ENCODE data around the gene CYP4F11.
"Not testable (repeated sequence)": the region's sequence is repeated elsewhere in the genome, so short reads cannot be mapped to it uniquely, and the experiment has no call there.

Gene CYP4F11

DNA sequence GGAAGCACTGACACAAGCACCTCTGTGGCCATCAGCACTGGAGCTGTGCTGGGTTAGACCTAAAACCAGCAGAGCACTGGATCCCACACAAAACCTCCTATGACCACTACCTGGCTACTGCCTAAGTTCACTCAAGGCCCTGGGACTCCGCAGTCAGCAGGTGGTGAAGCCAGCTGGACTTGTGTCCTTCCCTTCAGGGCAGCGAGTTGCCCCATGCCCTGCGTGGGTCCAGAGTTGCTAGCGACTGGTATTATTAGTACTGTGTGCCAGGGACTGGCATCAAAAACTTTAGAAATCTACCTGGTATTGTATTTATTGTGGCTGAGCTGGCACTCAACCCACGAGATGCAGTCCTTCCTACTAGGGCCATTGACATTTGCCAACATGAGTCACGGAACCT, 20.5 kb upstream of the CYP4F11 start:
- TF ChIP-seq SPI1 (IDR thresholded peaks at IDR 0.05; ENCODE audit: low read depth, low read length): no peak
- no peak for TF ChIP-seq POLR2A (IDR thresholded peaks at IDR 0.05; ENCODE audit: low read depth, low read length)
- TF ChIP-seq POLR2AphosphoS5 (IDR thresholded peaks at IDR 0.05; ENCODE audit: low read depth, low read length): no peak
- TF ChIP-seq POU2F2 (IDR thresholded peaks at IDR 0.05; ENCODE audit: low read depth, low read length): no peak
- no peak for TF ChIP-seq TAF1 (IDR thresholded peaks at IDR 0.05; ENCODE audit: low read depth, low read length)
- TF ChIP-seq PAX5 (IDR thresholded peaks at IDR 0.05; ENCODE audit: insufficient read depth, low read length, severe bottlenecking): no peak
- no peak for DNase-seq (ENCODE audit: insufficient read length, low spot score)
- no peak for FAIRE-seq

DNA sequence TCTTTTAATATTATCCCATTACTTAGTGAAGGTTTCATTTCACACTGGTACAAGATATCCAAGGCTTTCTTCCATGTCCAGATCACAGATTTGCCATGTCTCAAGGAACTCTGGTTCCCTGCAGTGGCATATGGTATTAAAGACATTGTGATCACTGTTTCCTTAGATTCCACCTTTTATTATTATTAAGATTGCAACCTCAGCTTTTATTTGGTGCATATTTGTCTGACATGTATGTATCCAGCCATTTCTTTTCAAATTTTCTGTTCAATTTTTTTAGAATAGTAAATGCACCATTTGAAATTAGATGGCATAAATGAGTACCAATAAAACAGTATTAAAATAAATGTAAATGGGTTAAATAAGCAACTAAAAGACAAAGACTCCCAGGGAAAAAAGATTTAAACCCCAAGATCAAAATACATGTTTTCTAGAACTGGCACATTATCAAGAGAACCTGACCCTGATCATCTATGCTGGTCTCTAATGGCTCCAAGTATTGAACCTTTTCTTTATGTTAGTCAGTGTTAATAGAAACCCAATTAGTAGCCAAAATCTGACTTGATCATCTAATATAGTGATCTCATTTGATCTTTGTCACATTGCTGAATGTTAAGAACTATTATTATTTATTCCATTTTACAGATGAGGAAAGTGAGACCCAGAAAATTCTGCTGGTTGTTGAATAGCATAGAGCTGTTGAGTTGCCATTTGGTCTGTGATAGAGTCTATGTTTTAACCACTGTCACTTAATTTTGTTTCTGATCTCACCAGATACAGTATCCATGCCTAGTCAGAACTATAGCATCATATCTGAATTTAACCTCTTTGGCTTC, 14.1 kb upstream of the CYP4F11 start, which contains the start of gene OR10H4:
Gene OR10H4 (plus strand): TSS at position 786 of the 836 bp plus-strand sequence. CDS start 0 bp downstream, at position 786.
- no peak for DNase-seq (ENCODE audit: insufficient read length, low spot score)
- no peak for TF ChIP-seq POLR2A (IDR thresholded peaks at IDR 0.05; ENCODE audit: low read depth, low read length)
- TF ChIP-seq TAF1 (IDR thresholded peaks at IDR 0.05; ENCODE audit: low read depth, low read length): no peak
- no peak for TF ChIP-seq POLR2AphosphoS5 (IDR thresholded peaks at IDR 0.05; ENCODE audit: low read depth, low read length)
- TF ChIP-seq POU2F2 (IDR thresholded peaks at IDR 0.05; ENCODE audit: low read depth, low read length): no peak
- TF ChIP-seq PAX5 (IDR thresholded peaks at IDR 0.05; ENCODE audit: insufficient read depth, low read length, severe bottlenecking): no peak
- TF ChIP-seq SPI1 (IDR thresholded peaks at IDR 0.05; ENCODE audit: low read depth, low read length): no peak
- no peak for FAIRE-seq

DNA sequence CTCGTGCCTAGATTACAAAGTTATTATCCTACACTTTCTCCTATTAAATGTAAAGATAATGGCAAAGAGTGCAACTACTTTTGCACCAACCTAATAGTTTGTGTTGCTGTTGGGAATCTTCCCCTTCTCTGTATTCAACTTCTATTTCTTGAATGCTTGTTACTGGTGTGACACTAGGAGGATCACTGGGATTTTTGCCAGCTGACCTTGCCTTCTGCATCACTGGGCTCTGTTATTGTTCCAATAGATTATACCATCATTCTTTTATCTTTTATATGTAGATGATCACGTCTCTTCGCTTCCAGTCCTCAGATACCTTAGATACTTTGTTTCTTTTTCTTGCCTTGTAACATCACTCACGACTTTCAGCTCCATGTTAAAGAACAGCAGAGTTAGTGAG, 11.0 kb upstream of the CYP4F11 start:
- DNase-seq (ENCODE audit: insufficient read length, low spot score) (no peak), FAIRE-seq (no peak)
- TF ChIP-seq PAX5 (IDR thresholded peaks at IDR 0.05; ENCODE audit: insufficient read depth, low read length, severe bottlenecking) (no peak), SPI1 (IDR thresholded peaks at IDR 0.05; ENCODE audit: low read depth, low read length) (no peak), POLR2AphosphoS5 (IDR thresholded peaks at IDR 0.05; ENCODE audit: low read depth, low read length) (no peak), POU2F2 (IDR thresholded peaks at IDR 0.05; ENCODE audit: low read depth, low read length) (no peak), POLR2A (IDR thresholded peaks at IDR 0.05; ENCODE audit: low read depth, low read length) (no peak), TAF1 (IDR thresholded peaks at IDR 0.05; ENCODE audit: low read depth, low read length) (no peak)

DNA sequence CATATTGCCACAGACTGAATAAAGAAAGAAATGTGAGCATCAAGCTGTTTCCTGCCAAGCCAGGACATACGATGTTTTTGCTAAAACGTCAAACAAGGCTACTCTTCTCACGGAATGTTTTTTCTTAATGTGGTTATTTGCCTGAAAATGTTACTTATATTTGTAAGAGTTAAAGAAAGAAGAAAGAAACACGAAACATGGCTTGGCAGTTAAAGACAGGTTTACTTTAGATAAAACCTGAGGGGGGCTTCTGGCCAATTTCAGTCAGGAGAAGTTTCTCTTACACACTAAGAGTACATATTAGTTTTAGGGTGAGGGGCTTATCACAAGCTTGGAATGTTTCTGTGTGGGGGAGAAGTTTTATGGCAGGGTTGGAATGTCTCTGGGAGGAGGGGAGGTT, 10.1 kb upstream of the CYP4F11 start:
- DNase-seq (ENCODE audit: insufficient read length, low spot score) (no peak), FAIRE-seq (no peak)
- TF ChIP-seq PAX5 (IDR thresholded peaks at IDR 0.05; ENCODE audit: insufficient read depth, low read length, severe bottlenecking): no peak
- TF ChIP-seq POU2F2 (IDR thresholded peaks at IDR 0.05; ENCODE audit: low read depth, low read length): no peak
- no peak for TF ChIP-seq POLR2A (IDR thresholded peaks at IDR 0.05; ENCODE audit: low read depth, low read length)
- TF ChIP-seq SPI1 (IDR thresholded peaks at IDR 0.05; ENCODE audit: low read depth, low read length): no peak
- no peak for TF ChIP-seq TAF1 (IDR thresholded peaks at IDR 0.05; ENCODE audit: low read depth, low read length)
- no peak for TF ChIP-seq POLR2AphosphoS5 (IDR thresholded peaks at IDR 0.05; ENCODE audit: low read depth, low read length)

- DNase-seq (ENCODE audit: insufficient read length, low spot score): no peak
- FAIRE-seq: no peak
Measured at GRCh38 chr19:15937771-15938170, 3.4 kb upstream of the CYP4F11 start.

DNA sequence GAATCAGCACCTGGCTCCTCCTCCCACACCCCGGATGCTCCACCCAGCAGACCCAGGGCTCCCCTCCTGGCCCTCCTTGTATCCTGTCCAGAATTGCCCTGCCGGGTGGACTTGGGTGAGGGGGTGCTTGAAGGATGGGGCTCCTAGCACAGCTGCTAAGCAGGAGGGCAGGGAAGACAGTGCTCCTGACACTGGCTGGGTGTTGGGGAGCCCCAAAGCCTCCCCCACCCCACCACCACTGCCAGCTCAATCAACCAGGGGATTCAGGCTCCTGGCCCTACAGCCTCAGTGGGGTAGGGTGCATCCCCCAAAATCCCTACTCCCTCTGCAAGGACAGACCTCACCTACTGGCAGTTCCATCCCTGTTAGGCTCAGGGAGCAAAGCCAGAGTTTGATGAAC, 2.6 kb upstream of the CYP4F11 start:
- DNase-seq (ENCODE audit: insufficient read length, low spot score): no peak
- no peak for FAIRE-seq
- TF ChIP-seq POU2F2 (IDR thresholded peaks at IDR 0.05; ENCODE audit: low read depth, low read length) (no peak), PAX5 (IDR thresholded peaks at IDR 0.05; ENCODE audit: insufficient read depth, low read length, severe bottlenecking) (no peak), POLR2AphosphoS5 (IDR thresholded peaks at IDR 0.05; ENCODE audit: low read depth, low read length) (no peak), POLR2A (IDR thresholded peaks at IDR 0.05; ENCODE audit: low read depth, low read length) (no peak), SPI1 (IDR thresholded peaks at IDR 0.05; ENCODE audit: low read depth, low read length) (no peak), TAF1 (IDR thresholded peaks at IDR 0.05; ENCODE audit: low read depth, low read length) (no peak)

More at GRCh38 chr19:15937771-15938170, 3.4 kb upstream of the CYP4F11 start:
- TF ChIP-seq SPI1 (IDR thresholded peaks at IDR 0.05; ENCODE audit: low read depth, low read length): no peak
- TF ChIP-seq PAX5 (IDR thresholded peaks at IDR 0.05; ENCODE audit: insufficient read depth, low read length, severe bottlenecking): no peak
- TF ChIP-seq TAF1 (IDR thresholded peaks at IDR 0.05; ENCODE audit: low read depth, low read length): no peak
- TF ChIP-seq POLR2A (IDR thresholded peaks at IDR 0.05; ENCODE audit: low read depth, low read length): no peak
- TF ChIP-seq POLR2AphosphoS5 (IDR thresholded peaks at IDR 0.05; ENCODE audit: low read depth, low read length): no peak
- TF ChIP-seq POU2F2 (IDR thresholded peaks at IDR 0.05; ENCODE audit: low read depth, low read length): no peak

DNA sequence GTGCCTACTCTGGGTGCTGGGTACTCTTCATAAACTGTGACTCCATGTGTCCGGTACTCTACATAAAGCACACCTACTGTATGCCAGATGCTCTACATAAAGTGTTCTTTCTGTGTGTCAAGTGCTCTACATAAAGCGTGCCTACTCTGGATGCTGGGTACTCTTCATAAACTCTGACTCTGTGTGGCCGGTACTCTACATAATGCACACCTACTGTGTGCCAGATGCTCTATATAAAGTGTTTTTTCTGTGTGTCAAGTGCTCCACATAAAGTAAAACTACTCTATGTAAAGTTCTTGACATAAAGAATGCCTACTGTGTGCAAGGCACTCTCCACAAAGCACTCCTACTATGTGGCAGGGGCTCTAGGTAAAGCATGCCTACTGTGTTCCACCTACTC, 1.8 kb upstream of the CYP4F11 start:
- TF ChIP-seq SPI1 (IDR thresholded peaks at IDR 0.05; ENCODE audit: low read depth, low read length): no peak
- no peak for TF ChIP-seq TAF1 (IDR thresholded peaks at IDR 0.05; ENCODE audit: low read depth, low read length)
- DNase-seq (ENCODE audit: insufficient read length, low spot score): no peak
- FAIRE-seq: no peak

DNA sequence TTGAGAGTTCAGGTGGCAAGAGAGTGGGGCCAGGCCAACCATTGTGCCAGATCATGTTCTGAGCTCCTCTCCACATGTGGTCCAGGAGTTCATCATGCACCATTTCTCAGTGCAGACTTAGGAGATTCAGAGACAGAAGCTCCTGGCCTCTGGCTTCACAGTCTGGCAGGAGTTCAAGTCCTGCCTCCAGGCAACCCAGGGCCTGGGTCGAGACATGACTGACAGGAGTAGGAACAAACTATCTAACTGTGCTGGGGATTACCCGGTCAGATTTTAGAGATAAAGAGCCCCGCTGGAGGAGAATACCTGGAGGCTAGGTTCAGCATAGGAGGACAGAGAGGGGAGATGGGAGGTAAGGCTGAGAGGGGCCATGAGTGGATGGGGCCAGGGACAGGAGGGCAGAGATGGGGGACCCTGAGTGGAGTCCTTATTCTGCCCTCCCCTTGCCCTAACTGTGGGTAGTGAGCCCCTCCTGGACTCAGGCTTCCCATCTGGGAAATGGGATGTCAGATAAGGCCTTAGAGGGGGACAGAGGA, 906 bp upstream of the CYP4F11 start:
- TF ChIP-seq POLR2AphosphoS5 (IDR thresholded peaks at IDR 0.05; ENCODE audit: low read depth, low read length) (no peak), TAF1 (IDR thresholded peaks at IDR 0.05; ENCODE audit: low read depth, low read length) (no peak), SPI1 (IDR thresholded peaks at IDR 0.05; ENCODE audit: low read depth, low read length) (no peak), POU2F2 (IDR thresholded peaks at IDR 0.05; ENCODE audit: low read depth, low read length) (no peak), PAX5 (IDR thresholded peaks at IDR 0.05; ENCODE audit: insufficient read depth, low read length, severe bottlenecking) (no peak), POLR2A (IDR thresholded peaks at IDR 0.05; ENCODE audit: low read depth, low read length) (no peak)
- DNase-seq (ENCODE audit: insufficient read length, low spot score): no peak
- FAIRE-seq: no peak

GRCh38 chr19:15933761-15934331, 483 bp downstream of the CYP4F11 start:
- DNase-seq (ENCODE audit: insufficient read length, low spot score); FAIRE-seq: not testable (repeated sequence)
